Smooth muscle cell (in vitro differentiated cells): ENCODE measurements around the gene PRPF40B. TPM values are rescaled to one million over a fixed set of nuclear protein-coding genes. Genes with fewer than 3 reads are reported as not detected.

Source experiments
- DNase-seq: peaks from one replicate; lab custom pipeline; 2025; ENCODE audit not compliant: unreplicated experiment; lab: John Stamatoyannopoulos, UW
- H2AFZ ChIP-seq: fragments of 200-600 bp; sonication (generic); 2 replicates; pipeline ENCODE4 v1.6.0; 2016; ENCODE audit warnings: antibody characterized with exemption, low read depth, mild to moderate bottlenecking
- H3F3A ChIP-seq: fragments of 200-600 bp; sonication (generic); 2 replicates; pipeline ENCODE4 v1.6.0; 2017; ENCODE audit warnings: antibody characterized with exemption, low read depth
- H3K27ac ChIP-seq: fragments of 200-600 bp; sonication (generic); 2 replicates; pipeline ENCODE4 v1.5.1; 2016; ENCODE audit warnings: low read depth, mild to moderate bottlenecking
- H3K27me3 ChIP-seq: fragments of 200-600 bp; sonication (generic); 2 replicates; pipeline ENCODE4 v1.6.1; 2016; ENCODE audit warnings: low read depth, mild to moderate bottlenecking
- H3K36me3 ChIP-seq: fragments of 200-600 bp; sonication (generic); 2 replicates; pipeline ENCODE4 v1.5.1; 2016; ENCODE audit warnings: low read depth
- H3K4me1 ChIP-seq: fragments of 200-600 bp; sonication (generic); 2 replicates; pipeline ENCODE4 v1.5.1; 2016; ENCODE audit warnings: low read depth
- H3K4me2 ChIP-seq: fragments of 200-600 bp; sonication (generic); 2 replicates; pipeline ENCODE4 v1.6.0; 2016; ENCODE audit warnings: mild to moderate bottlenecking
- H3K4me3 ChIP-seq: fragments of 200-600 bp; sonication (generic); 2 replicates; pipeline ENCODE4 v1.5.1; 2016; ENCODE audit warnings: mild to moderate bottlenecking
- H3K79me2 ChIP-seq: fragments of 200-600 bp; sonication (generic); 2 replicates; pipeline ENCODE4 v1.6.0; 2016; ENCODE audit warnings: low read depth, mild to moderate bottlenecking
- H3K9ac ChIP-seq: fragments of 200-600 bp; sonication (generic); 2 replicates; pipeline ENCODE4 v1.6.0; 2016; ENCODE audit warnings: low read depth
- H3K9me3 ChIP-seq: fragments of 200-600 bp; sonication (generic); replicated peaks from 2 replicates; pipeline ENCODE4 v1.5.1; 2016; ENCODE audit warnings: low read depth
- H4K20me1 ChIP-seq: fragments of 200-600 bp; sonication (generic); 2 replicates; pipeline ENCODE4 v1.6.0; 2016; ENCODE audit warnings: low read depth
- WGBS: methylation state at CpG from one replicate; pipeline ENCODE4 v1.1.7; 2016; ENCODE audit warnings: low lambda C conversion rate; 5-methylcytosine and 5-hydroxymethylcytosine counted together
- polyA plus RNA-seq: library from polyadenylated mRNA; unstranded; fragments of >200 nt; fragmentation: Nextera tagmentation; extraction: Ambion mirVana; gene quantifications from 2 replicates; pipeline ENCODE4 v1.2.1, GENCODE V29; 2016
- total RNA-seq: library from RNA; depleted of rRNA; stranded (reverse); fragments of >200 nt; gene quantifications from 2 replicates; pipeline ENCODE4 v1.2.3, GENCODE V29; 2014
- TF ChIP-seq, protein P1 (sequence below): fragments of 200-600 bp; sonication (generic); IDR thresholded peaks from 2 replicates; pipeline ENCODE4 v1.5.1; 2017; ENCODE audit warnings: borderline replicate concordance, mild to moderate bottlenecking, antibody characterized with exemption; ENCODE audit not compliant: insufficient read depth, poor library complexity, severe bottlenecking

The PRPF40B gene
- total and polyA plus RNA-seq, 2 experiments from 2014 or later, result 6.2 to 19.8 TPM

DNA sequence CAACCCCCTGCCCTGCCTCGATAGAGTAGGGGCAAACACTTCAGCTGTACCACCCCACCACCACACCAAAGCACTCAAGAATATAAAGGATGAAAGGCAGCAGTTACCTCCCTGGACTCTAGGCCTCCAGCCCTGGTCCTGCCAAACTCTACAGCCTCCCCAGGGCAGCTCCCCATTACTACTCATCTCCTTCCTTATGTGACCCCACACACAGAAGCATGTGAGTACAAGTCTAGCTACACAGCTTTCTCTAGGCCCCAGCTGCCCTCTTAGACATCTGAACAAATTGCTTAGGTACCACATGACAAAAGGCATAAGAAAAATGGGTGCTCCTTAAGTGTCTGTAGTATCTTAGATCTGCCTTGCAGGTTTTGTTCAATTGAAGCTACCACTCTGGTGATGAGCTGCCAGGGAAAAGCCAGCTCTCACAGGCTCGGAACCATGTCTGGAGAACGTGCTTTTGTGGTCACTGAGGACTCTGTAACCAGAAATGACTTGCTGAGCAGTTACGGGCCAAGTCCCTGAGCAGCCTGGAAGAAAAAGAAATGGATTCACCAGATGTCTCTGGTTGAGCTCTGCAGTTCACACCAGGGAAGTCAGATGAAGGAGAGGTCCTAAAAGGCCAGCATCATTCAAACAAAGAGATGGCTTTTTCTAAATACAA lies 51.1 kb downstream of the PRPF40B start:
- peak overlapping the region; percentile 84 for H3K27ac ChIP-seq
- H3F3A ChIP-seq, result peaks cover 12% of the 10 kb centered on the region
- peaks cover 33% of the 10 kb centered on the region for H4K20me1 ChIP-seq
- peak overlapping the region; percentile 60 for H3K9ac ChIP-seq
- peak overlapping the region; percentile 30 for H3K4me2 ChIP-seq
- TF ChIP-seq, protein P1, sequence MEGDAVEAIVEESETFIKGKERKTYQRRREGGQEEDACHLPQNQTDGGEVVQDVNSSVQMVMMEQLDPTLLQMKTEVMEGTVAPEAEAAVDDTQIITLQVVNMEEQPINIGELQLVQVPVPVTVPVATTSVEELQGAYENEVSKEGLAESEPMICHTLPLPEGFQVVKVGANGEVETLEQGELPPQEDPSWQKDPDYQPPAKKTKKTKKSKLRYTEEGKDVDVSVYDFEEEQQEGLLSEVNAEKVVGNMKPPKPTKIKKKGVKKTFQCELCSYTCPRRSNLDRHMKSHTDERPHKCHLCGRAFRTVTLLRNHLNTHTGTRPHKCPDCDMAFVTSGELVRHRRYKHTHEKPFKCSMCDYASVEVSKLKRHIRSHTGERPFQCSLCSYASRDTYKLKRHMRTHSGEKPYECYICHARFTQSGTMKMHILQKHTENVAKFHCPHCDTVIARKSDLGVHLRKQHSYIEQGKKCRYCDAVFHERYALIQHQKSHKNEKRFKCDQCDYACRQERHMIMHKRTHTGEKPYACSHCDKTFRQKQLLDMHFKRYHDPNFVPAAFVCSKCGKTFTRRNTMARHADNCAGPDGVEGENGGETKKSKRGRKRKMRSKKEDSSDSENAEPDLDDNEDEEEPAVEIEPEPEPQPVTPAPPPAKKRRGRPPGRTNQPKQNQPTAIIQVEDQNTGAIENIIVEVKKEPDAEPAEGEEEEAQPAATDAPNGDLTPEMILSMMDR, result no peak
- H3K9me3 ChIP-seq, result no peaks in the 10 kb centered on the region
- DNase-seq, result no peak
- H3K27me3 ChIP-seq, result no peaks in the 10 kb centered on the region
- H2AFZ ChIP-seq, result no peak overlapping the region
- H3K79me2 ChIP-seq, result peaks cover 63% of the 10 kb centered on the region
- peaks cover 35% of the 10 kb centered on the region for H3K4me1 ChIP-seq
- H3K4me3 ChIP-seq, result no peak overlapping the region
- 22% methylated on average over 4 of the region's 4 CpGs for WGBS
- no peaks in the 10 kb centered on the region for H3K36me3 ChIP-seq

DNA sequence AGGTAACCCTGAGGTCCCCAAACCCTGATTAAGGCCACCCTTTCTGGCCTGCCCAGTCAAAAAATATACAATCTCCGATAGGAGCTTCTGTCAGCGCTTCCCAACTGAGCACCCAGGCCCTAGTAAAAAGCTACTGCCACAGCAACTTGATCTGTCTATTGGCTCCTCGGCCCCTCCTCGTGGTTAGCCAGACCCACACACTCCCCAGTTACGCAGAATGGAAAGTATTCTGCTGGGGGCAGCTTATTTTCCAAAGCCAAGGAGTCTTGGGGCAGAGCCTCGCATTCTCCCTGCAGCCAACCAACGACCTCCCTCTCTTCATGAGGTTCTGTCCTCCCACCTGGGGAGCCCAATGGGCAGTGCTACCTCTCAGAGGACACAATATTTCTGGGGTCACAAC lies 51.8 kb downstream of the PRPF40B start:
- Histone ChIP-seq H3F3A (peaks cover 12% of the 10 kb centered on the region), H3K4me1 (peaks cover 35% of the 10 kb centered on the region), H3K4me2 (peak overlapping the region; percentile 30), H3K79me2 (peaks cover 63% of the 10 kb centered on the region), H3K4me3 (no peak overlapping the region), H4K20me1 (peaks cover 38% of the 10 kb centered on the region), H3K27me3 (no peaks in the 10 kb centered on the region), H3K27ac (peak overlapping the region; percentile 84), H3K36me3 (no peaks in the 10 kb centered on the region), H3K9me3 (no peaks in the 10 kb centered on the region), H2AFZ (no peak overlapping the region), H3K9ac (peak overlapping the region; percentile 60)
- no peak for DNase-seq
- 33% methylated on average over 7 of the region's 7 CpGs for WGBS
- TF ChIP-seq, protein P1, result no peak

DNA sequence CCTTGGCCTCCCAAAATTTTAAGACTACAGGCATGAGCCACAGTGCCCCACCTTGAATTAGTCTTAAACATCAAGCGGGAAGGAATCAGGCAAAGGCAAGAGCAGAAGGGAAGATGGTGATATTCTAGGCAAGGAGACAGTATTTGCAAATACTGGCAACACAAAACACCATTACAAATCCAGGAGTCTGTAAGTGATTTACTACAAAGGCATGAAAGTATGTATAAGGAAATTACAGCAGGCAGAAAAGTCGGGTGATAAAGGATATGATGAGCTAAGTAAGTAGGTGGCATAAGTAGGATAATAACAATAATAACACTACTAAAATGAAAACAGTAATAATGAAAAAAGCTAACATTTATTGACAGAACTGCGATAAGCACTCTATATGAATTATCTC lies 55.4 kb downstream of the PRPF40B start:
- H3K27ac ChIP-seq, result no peak overlapping the region
- no peak overlapping the region for H3K4me3 ChIP-seq
- H3K4me2 ChIP-seq, result no peak overlapping the region
- H3K79me2 ChIP-seq, result peaks cover 83% of the 10 kb centered on the region
- peaks cover 44% of the 10 kb centered on the region for H4K20me1 ChIP-seq
- no peak for DNase-seq
- H3K9me3 ChIP-seq, result no peaks in the 10 kb centered on the region
- TF ChIP-seq, protein P1, result no peak
- H3K36me3 ChIP-seq, result no peaks in the 10 kb centered on the region
- no peak overlapping the region for H3K9ac ChIP-seq
- H3K27me3 ChIP-seq, result no peaks in the 10 kb centered on the region
- H3K4me1 ChIP-seq, result peaks cover 23% of the 10 kb centered on the region
- 83% methylated on average over 3 of the region's 3 CpGs for WGBS
- H3F3A ChIP-seq, result peaks cover 14% of the 10 kb centered on the region
- H2AFZ ChIP-seq, result no peak overlapping the region

DNA sequence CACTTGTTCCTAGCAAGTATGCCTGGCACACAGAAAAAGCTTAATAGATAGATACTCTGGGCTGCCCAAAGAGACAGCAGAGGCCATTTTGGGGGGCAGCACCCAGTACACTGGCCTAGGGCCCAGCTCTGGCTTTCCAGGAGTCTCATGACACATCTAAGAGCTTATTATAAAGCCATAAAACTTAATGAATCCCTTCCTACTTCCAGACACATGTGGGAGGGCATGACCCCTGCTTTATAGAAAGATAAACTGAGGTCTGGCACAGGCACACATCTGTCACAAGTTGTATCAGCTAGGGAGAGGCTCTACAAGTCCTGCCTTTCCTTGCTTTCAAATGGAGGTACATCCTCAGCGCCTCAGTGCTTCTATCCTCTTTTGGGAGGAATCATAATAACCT lies 56.7 kb downstream of the PRPF40B start:
- TF ChIP-seq, protein P1, result no peak
- no peak overlapping the region for H3K9ac ChIP-seq
- peaks cover 95% of the 10 kb centered on the region for H3K79me2 ChIP-seq
- H4K20me1 ChIP-seq, result peaks cover 57% of the 10 kb centered on the region
- no peaks in the 10 kb centered on the region for H3K27me3 ChIP-seq
- H3K36me3 ChIP-seq, result no peaks in the 10 kb centered on the region
- H3K4me1 ChIP-seq, result peaks cover 10% of the 10 kb centered on the region
- no peak overlapping the region for H3K4me2 ChIP-seq
- H2AFZ ChIP-seq, result no peak overlapping the region
- no peaks in the 10 kb centered on the region for H3K9me3 ChIP-seq
- WGBS, result 96% methylated on average over 1 of the region's 1 CpG
- DNase-seq, result no peak
- H3K4me3 ChIP-seq, result no peak overlapping the region
- peaks cover 9% of the 10 kb centered on the region for H3F3A ChIP-seq
- H3K27ac ChIP-seq, result no peak overlapping the region
